Lower leg skin (tissue), 4 donors: ENCODE measurements around the gene HPN. TPM values are rescaled to one million over a fixed set of nuclear protein-coding genes. Genes with fewer than 3 reads are reported as not detected.
A peak's percentile ranks its signal among the peaks of the same experiment; 100 is the strongest.
"Not testable (repeated sequence)": the region's sequence is repeated elsewhere in the genome, so short reads cannot be mapped to it uniquely, and the experiment has no call there.

Experiments used
- DNase-seq, 2 donors: peaks; one replicate each; pipeline ENCODE4 v3.0.0-alpha.2; 2019; ENCODE audit warnings: low spot score in 2 of 2
- H3K4me3 ChIP-seq: fragments of 200-600 bp; sonication (generic); 2 replicates; pipeline ENCODE4 v1.5.1; 2017; ENCODE audit warnings: mild to moderate bottlenecking, low read depth; ENCODE audit not compliant: poor library complexity, severe bottlenecking
- POLR2A ChIP-seq, 2 donors: fragments of 450-650 bp; IDR thresholded peaks; one replicate each; pipeline ENCODE4 v1.6.1; 2016 to 2017; ENCODE audit warnings: antibody characterized with exemption in 2 of 2, mild to moderate bottlenecking in 1 of 2, moderate library complexity in 1 of 2
- WGBS, 2 donors: methylation state at CpG; one replicate each; pipeline ENCODE4 v1.1.5; 2018; 5-methylcytosine and 5-hydroxymethylcytosine counted together
- intact Hi-C: fragments of 100-400 bp; cut with DNase I; formaldehyde crosslinking; loops from one replicate; pipeline ENCODE4 v1.15.0; 2023; ENCODE audit warnings: low total_unique reads
- total RNA-seq, 4 donors: library from RNA; depleted of rRNA; stranded (reverse); fragments of >200 nt; gene quantifications; one replicate each; pipeline ENCODE4 v1.1.0, GENCODE V29; 2016
- TF ChIP-seq, protein P1 (sequence below), 3 donors: fragments of 450-650 bp; IDR thresholded peaks; one replicate each; pipeline ENCODE4 v1.5.1; 2016; ENCODE audit warnings: antibody characterized with exemption in 3 of 3, mild to moderate bottlenecking in 3 of 3, moderate library complexity in 2 of 3

Gene HPN
- total RNA-seq, 4 donors from 2014 or later = 0.45 to 2.0 (median 1.3) TPM; not detected in 1

DNA sequence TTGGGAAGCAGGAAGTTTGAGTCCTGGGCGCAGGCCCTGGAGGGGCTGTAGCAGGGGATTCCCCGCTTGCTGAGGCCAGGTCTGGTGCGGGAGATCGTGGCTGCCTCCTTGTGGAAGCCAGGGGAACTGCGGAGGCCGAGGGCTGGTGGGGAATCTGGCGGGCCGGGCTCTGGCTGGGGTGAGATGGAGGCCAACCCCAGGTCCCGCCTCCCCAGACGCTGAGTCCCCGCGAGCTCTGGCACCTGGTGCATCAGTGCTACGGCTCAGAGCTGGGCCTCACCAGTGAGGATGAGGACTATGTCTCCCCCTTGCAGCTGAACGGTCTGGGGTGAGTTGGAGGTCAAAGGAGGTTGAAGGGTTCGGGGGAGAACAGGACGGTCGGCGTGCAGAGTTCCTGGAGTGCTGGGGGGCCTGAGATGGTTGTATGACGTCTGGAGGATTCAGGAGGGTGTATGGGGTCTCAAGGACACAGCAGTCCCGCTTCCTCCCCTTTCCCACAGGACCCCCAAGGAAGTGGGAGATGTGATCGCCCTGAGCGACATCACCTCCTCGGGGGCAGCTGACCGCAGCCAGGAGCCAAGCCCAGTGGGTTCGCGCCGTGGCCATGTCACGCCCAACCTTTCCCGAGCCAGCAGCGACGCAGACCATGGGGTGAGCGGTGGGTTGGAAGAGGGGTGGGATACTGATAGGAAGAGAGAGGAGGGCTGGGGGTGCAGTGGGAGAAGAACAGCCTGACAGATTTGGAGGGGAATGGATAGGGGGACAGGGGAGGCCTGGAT, 28.3 kb upstream of the HPN start:
- TF ChIP-seq, protein P1, sequence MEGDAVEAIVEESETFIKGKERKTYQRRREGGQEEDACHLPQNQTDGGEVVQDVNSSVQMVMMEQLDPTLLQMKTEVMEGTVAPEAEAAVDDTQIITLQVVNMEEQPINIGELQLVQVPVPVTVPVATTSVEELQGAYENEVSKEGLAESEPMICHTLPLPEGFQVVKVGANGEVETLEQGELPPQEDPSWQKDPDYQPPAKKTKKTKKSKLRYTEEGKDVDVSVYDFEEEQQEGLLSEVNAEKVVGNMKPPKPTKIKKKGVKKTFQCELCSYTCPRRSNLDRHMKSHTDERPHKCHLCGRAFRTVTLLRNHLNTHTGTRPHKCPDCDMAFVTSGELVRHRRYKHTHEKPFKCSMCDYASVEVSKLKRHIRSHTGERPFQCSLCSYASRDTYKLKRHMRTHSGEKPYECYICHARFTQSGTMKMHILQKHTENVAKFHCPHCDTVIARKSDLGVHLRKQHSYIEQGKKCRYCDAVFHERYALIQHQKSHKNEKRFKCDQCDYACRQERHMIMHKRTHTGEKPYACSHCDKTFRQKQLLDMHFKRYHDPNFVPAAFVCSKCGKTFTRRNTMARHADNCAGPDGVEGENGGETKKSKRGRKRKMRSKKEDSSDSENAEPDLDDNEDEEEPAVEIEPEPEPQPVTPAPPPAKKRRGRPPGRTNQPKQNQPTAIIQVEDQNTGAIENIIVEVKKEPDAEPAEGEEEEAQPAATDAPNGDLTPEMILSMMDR (IDR thresholded peaks at IDR 0.05) = peak in 1 of 3 donors; percentile 89
- no peak for TF ChIP-seq POLR2A (IDR thresholded peaks at IDR 0.05)
- H3K4me3 ChIP-seq = no peak overlapping the region
- intact Hi-C loops = loop anchor here (5.0 kb wide), 1 partner anchor 36 kb away; no protein-coding TSS in a partner anchor
- WGBS, 2 donors = 54 to 56% methylated on average over 32 of the region's 32 CpGs
- peak; percentile 40 to 94 for DNase-seq

DNA sequence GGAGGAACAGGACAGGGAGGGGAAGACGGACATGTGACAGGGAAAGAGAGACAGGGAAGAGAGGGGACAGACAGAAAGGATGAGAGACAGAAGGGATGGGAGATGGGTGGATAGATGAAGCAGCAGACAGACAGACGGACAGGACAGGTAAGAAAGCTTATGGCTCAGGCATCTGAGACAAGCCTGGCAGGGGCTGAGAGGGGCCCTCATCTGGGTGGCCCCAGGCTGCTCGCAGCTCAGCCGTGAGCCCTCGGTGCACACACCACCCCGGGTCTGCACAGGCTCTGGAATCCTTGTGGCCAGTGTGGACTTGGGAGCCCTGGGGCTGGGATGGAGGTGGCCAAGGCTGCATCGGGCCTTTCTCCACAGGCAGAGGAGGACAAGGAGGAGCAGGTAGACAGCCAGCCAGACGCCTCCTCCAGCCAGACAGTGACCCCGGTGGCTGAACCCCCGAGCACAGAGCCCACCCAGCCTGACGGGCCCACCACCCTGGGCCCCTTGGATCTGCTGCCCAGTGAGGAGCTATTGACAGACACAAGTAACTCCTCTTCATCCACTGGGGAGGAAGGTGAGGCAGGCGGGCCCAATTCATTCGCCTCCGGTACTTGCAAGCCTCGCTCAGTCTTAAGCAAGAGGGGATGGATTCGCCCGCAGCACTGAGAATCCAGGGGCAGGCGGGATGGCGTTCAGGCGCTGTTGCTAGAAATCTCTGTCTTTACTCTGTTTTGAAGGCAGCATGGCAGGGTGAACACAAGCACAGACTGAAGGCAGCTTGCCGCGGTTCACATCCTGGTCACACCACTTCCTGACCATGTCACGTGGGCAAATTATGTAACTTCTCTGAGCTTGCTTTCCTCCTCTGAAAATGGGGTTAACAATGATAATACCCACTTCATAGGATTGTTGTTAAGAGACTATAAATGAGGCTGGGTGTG, 27.4 kb upstream of the HPN start:
- intact Hi-C loops = loop anchor here (5.0 kb wide), 1 partner anchor 37 kb away; no protein-coding TSS in a partner anchor
- TF ChIP-seq, protein P1 (IDR thresholded peaks at IDR 0.05) = no peak
- no peak for TF ChIP-seq POLR2A (IDR thresholded peaks at IDR 0.05)
- no peak overlapping the region for H3K4me3 ChIP-seq
- 81 to 83% methylated on average over 18 to 19 of the region's 23 CpGs for WGBS, 2 donors
- no peak for DNase-seq

DNA sequence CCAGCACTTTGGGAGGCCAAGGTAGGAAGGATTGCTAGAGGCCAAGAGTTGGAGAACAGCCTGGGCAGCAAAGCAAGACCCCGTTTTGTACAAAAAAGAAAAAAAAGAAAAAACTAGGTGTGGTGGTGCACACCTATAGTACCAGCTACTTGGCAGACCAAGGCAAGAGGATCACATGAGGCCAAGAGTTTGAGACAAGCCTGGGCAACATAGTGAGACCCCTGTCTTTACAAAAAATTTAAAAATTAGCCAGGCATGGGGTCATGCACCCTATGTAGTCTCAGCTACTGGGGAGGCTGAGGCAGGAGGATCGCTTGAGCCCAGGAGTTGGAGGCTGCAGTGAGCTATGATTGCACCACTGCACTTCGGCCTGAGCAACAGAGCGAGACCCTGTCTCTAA, 26.7 kb upstream of the HPN start:
- DNase-seq, H3K4me3 ChIP-seq: not testable (repeated sequence)
- 92 to 94% methylated on average over 4 of the region's 4 CpGs for WGBS, 2 donors
- intact Hi-C loops = loop anchor here (5.0 kb wide), 1 partner anchor 37 kb away; no protein-coding TSS in a partner anchor

DNA sequence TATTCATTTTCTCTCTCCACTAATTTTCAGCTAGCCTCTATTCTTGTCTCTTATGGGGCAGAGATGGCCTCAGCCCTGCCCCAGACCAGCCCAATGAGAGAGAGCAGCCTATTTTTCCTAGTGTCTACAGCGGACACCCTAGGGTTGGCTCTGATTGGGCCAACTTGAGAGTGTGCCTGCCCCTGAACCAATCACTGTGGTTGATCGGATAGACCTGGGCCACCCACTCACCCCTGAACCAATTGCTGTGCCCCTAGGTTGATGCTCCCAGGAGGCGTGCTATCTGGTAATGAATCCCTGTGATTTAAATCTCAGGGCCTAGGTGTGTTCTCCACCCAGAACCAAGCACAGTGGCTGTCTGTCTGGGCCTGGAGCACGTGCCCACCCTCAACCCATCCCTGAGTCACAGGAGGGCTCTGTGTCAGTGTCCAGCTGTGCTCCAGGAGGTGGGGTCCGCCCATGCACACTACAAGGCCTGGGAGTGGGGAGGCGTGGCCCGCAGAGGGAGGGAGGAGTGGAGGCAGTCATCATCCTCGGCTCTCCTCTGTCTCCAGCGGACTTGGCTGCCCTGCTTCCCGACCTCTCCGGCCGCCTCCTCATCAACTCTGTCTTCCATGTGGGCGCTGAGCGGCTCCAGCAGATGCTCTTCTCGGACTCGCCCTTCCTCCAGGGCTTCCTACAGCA, 26.1 kb upstream of the HPN start:
- H3K4me3 ChIP-seq = no peak overlapping the region
- TF ChIP-seq, protein P1 (IDR thresholded peaks at IDR 0.05) = no peak
- intact Hi-C loops = no loop called here
- WGBS, 2 donors = 78 to 94% methylated on average over 14 to 15 of the region's 16 CpGs
- DNase-seq = no peak

DNA sequence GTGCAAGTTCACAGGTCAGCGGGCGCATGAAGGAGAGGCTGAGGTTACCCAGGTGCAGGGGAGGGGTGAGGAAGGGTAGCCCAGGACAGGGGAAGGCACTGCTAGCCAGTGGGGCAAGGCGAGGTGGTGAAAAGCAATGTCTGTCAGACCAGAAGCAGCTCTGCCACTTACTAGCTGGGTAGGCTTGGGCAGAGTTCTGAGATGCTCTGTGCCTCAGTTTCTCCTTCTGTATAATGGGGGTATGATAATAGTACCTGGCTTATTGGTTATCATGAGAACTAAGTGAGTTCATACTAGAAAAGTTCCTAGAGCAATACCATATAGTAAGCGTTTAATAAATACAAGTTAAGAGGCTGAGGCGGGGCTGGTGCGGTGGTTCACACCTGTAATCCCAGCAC, 25.6 kb upstream of the HPN start:
- no peak overlapping the region for H3K4me3 ChIP-seq
- 91 to 98% methylated on average over 6 of the region's 6 CpGs for WGBS, 2 donors
- intact Hi-C loops = no loop called here
- TF ChIP-seq, protein P1 (IDR thresholded peaks at IDR 0.05) = no peak
- no peak for DNase-seq
